Suprapubic skin (tissue), 4 donors: Measurements from ENCODE around the gene KLC3. TPM values are rescaled to one million over a fixed set of nuclear protein-coding genes. Genes with fewer than 3 reads are reported as not detected.

ENCODE experiments used
- DNase-seq, 2 donors: peaks; one replicate each; pipeline ENCODE4 v3.0.0-alpha.2; 2019; ENCODE audit warnings: low spot score in 2 of 2
- H3K27ac ChIP-seq: fragments of 200-600 bp; sonication (generic); one replicate; pipeline ENCODE4 v1.5.1; 2019
- H3K27me3 ChIP-seq: fragments of 200-600 bp; sonication (generic); one replicate; pipeline ENCODE4 v1.5.1; 2019
- H3K36me3 ChIP-seq: fragments of 200-600 bp; sonication (generic); one replicate; pipeline ENCODE4 v1.5.1; 2019
- H3K4me1 ChIP-seq: fragments of 200-600 bp; sonication (generic); one replicate; pipeline ENCODE4 v1.5.1; 2019
- H3K4me3 ChIP-seq: fragments of 200-600 bp; sonication (generic); one replicate; pipeline ENCODE4 v1.5.1; 2019; ENCODE audit warnings: mild to moderate bottlenecking
- H3K9me3 ChIP-seq: fragments of 200-600 bp; sonication (generic); one replicate; pipeline ENCODE4 v1.5.1; 2019
- CTCF ChIP-seq, 2 donors: fragments of 200-600 bp in 1 of 2; fragments of 450-650 bp in 1 of 2; sonication (generic) in 1 of 2; IDR thresholded peaks; one replicate each; pipeline ENCODE4 v1.5.1; 2016 to 2019; ENCODE audit warnings: antibody characterized with exemption in 2 of 2, mild to moderate bottlenecking in 1 of 2, moderate library complexity in 1 of 2
- EP300 ChIP-seq: sonication (generic); formaldehyde crosslinking; IDR thresholded peaks from one replicate; pipeline ENCODE4 v1.6.1; 2017; ENCODE audit warnings: antibody characterized with exemption
- POLR2A ChIP-seq, 2 donors: fragments of 450-650 bp; IDR thresholded peaks; one replicate each; pipeline ENCODE4 v1.6.1; 2017; ENCODE audit warnings: antibody characterized with exemption in 2 of 2, mild to moderate bottlenecking in 2 of 2, moderate library complexity in 2 of 2
- POLR2AphosphoS5 ChIP-seq, 3 donors: sonication (generic); formaldehyde crosslinking; IDR thresholded peaks; one replicate each; pipeline ENCODE4 v1.6.1; 2017; ENCODE audit warnings: antibody characterized with exemption in 3 of 3
- WGBS: methylation state at CpG from one replicate; pipeline ENCODE4 v1.1.5; 2018; 5-methylcytosine and 5-hydroxymethylcytosine counted together
- total RNA-seq, 4 donors: library from RNA; depleted of rRNA; stranded (reverse); fragments of >200 nt; gene quantifications; one replicate each; pipeline ENCODE4 v1.1.0, GENCODE V29; 2016

The KLC3 gene
- total RNA-seq, 4 donors from 2014 or later = 73.4 to 132 (median 109) TPM

DNA sequence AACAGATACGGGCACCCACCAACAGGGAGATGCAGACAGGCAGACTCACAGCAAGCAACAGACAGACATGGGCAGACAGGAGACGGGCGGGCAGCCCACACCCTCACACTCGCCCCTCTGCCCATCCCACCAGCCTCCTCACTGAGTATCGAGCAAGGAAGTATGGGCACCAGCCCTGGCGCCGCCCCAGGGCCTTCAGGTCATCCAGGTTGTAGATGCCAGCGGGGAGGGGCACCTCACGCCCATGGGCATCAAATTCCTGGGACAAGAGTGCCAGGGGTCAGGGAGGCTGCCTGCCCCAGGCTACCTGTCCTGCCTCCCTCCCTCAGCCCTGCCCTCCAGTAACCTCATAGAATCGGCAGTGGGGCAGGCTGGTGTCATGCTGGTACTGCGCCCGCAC, 24.1 kb downstream of the KLC3 start:
- H3K27me3 ChIP-seq = no peaks in the 10 kb centered on the region
- peaks cover 39% of the 10 kb centered on the region for H3K36me3 ChIP-seq
- H3K9me3 ChIP-seq = no peaks in the 10 kb centered on the region
- H3K4me3 ChIP-seq = no peak overlapping the region
- WGBS = 83% methylated on average over 12 of the region's 12 CpGs
- no peak for TF ChIP-seq POLR2A (IDR thresholded peaks at IDR 0.05)
- TF ChIP-seq CTCF (IDR thresholded peaks at IDR 0.05) = no peak
- TF ChIP-seq POLR2AphosphoS5 (IDR thresholded peaks at IDR 0.05) = no peak
- TF ChIP-seq EP300 = no peak
- no peak overlapping the region for H3K27ac ChIP-seq
- DNase-seq = no peak
- H3K4me1 ChIP-seq = peaks cover 8% of the 10 kb centered on the region

DNA sequence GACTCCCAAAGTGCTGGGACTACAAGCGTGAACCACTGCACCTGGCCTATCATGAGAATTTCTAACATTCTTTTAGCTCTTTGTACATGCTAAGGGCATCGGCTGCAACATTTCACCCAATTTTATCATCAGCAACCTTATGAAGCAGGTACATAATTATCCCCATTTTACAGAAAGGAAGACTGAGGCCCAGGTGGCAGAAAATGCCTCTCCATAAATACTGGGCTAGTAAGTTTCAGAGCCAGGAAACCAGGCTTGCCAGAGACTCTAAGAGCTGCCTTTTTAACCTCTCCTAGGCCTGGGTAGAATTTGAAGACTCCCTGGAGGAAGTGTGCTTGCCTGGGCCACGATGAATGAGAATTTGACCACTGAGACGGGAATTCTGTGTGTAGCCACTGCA, 27.6 kb downstream of the KLC3 start:
- Histone ChIP-seq H3K27ac (no peak overlapping the region), H3K4me1 (peaks cover 20% of the 10 kb centered on the region), H3K4me3 (no peak overlapping the region), H3K9me3 (no peaks in the 10 kb centered on the region), H3K36me3 (peaks cover 17% of the 10 kb centered on the region), H3K27me3 (no peaks in the 10 kb centered on the region)
- 91% methylated on average over 4 of the region's 4 CpGs for WGBS
- no peak for DNase-seq
- no peak for TF ChIP-seq POLR2AphosphoS5 (IDR thresholded peaks at IDR 0.05)
- TF ChIP-seq CTCF (IDR thresholded peaks at IDR 0.05) = no peak

- Histone ChIP-seq H3K36me3 (peaks cover 10% of the 10 kb centered on the region), H3K4me1 (peaks cover 20% of the 10 kb centered on the region), H3K9me3 (no peaks in the 10 kb centered on the region), H3K27ac (no peak overlapping the region), H3K4me3 (no peak overlapping the region), H3K27me3 (no peaks in the 10 kb centered on the region)
- no peak for DNase-seq
- 90% methylated on average over 10 of the region's 11 CpGs for WGBS
- TF ChIP-seq EP300 (no peak), POLR2AphosphoS5 (IDR thresholded peaks at IDR 0.05) (no peak)
Measured at GRCh38 chr19:45368737-45369340, 28.3 kb downstream of the KLC3 start.

- Histone ChIP-seq H3K27me3 (no peaks in the 10 kb centered on the region), H3K9me3 (no peaks in the 10 kb centered on the region), H3K4me1 (peaks cover 20% of the 10 kb centered on the region), H3K27ac (peak within 1 kb of the TSS; percentile 18), H3K4me3 (peak within 1 kb of the TSS; percentile 93), H3K36me3 (no peaks in the 10 kb centered on the region)
- no peak for TF ChIP-seq POLR2AphosphoS5 (IDR thresholded peaks at IDR 0.05)
- no peak for TF ChIP-seq EP300
- TF ChIP-seq POLR2A (IDR thresholded peaks at IDR 0.05) = no peak
- no peak for TF ChIP-seq CTCF (IDR thresholded peaks at IDR 0.05)
- DNase-seq = peak; percentile 100
- 5% methylated on average over 51 of the region's 55 CpGs for WGBS
Measured at GRCh38 chr19:45370410-45371204, 30.1 kb downstream of the KLC3 start, which contains the start of gene ERCC2. ERCC2 (minus strand) TSS chr19:45370573; CDS start chr19:45370540, 33 bp downstream.

- DNase-seq = no peak
- Histone ChIP-seq H3K27me3 (no peaks in the 10 kb centered on the region), H3K27ac (no peak overlapping the region), H3K4me1 (peaks cover 2% of the 10 kb centered on the region), H3K36me3 (peaks cover 3% of the 10 kb centered on the region), H3K9me3 (no peaks in the 10 kb centered on the region), H3K4me3 (no peak overlapping the region)
- 32% methylated on average over 13 of the region's 13 CpGs for WGBS
- TF ChIP-seq CTCF (IDR thresholded peaks at IDR 0.05) (no peak), POLR2A (IDR thresholded peaks at IDR 0.05) (no peak), EP300 (no peak), POLR2AphosphoS5 (IDR thresholded peaks at IDR 0.05) (no peak)
Measured at GRCh38 chr19:45376045-45376724, 35.6 kb downstream of the KLC3 start.
